ENCODE results near the gene TAS2R50.

TAS2R50 gene

DNA sequence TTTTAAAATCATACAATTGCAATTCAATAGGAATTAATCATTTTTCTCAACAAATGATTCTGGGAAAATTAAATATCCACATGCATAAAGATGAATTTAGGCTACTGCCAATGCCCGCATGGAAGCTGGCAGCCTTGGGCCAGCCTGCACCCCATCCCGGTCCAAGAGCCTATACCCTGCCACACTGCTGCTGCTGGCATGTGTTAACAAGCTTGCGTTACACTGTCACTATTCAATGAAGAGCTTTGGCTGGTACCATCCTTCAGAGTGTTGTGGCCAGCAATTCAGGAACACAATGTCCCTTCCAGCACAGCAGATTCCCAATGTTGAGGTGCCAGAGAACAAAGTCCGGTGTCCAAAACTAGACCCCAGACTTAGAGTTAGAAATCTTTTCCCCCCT, 34.1 kb downstream of the TAS2R50 start:
- H3F3A ChIP-seq (ENCODE audit: control insufficient read depth, insufficient read depth), result no peaks in the 10 kb centered on the region
- H3K9me2 ChIP-seq (replicated peaks; ENCODE audit: control insufficient read depth, low read length), result no peaks in the 10 kb centered on the region
- H3K4me3 ChIP-seq (ENCODE audit: low read length), result no peak overlapping the region
- H3K9me3 ChIP-seq (ENCODE audit: control insufficient read depth, insufficient read depth, low read length), result peaks cover 3% of the 10 kb centered on the region; the same call in 1 of the 2 replicates
- no peaks in the 10 kb centered on the region for H3K36me3 ChIP-seq (ENCODE audit: control insufficient read depth, low read length)
- H3K4me1 ChIP-seq (ENCODE audit: control insufficient read depth, low read length), result no peaks in the 10 kb centered on the region
- TF ChIP-seq, protein P1, sequence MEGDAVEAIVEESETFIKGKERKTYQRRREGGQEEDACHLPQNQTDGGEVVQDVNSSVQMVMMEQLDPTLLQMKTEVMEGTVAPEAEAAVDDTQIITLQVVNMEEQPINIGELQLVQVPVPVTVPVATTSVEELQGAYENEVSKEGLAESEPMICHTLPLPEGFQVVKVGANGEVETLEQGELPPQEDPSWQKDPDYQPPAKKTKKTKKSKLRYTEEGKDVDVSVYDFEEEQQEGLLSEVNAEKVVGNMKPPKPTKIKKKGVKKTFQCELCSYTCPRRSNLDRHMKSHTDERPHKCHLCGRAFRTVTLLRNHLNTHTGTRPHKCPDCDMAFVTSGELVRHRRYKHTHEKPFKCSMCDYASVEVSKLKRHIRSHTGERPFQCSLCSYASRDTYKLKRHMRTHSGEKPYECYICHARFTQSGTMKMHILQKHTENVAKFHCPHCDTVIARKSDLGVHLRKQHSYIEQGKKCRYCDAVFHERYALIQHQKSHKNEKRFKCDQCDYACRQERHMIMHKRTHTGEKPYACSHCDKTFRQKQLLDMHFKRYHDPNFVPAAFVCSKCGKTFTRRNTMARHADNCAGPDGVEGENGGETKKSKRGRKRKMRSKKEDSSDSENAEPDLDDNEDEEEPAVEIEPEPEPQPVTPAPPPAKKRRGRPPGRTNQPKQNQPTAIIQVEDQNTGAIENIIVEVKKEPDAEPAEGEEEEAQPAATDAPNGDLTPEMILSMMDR (IDR thresholded peaks at IDR 0.05; ENCODE audit: low read depth, low read length, poor library complexity, severe bottlenecking), result no peak
- TF ChIP-seq EZH2phosphoT487 (IDR thresholded peaks at IDR 0.05; ENCODE audit: borderline replicate concordance, low read length), result no peak
- H3K27me3 ChIP-seq (ENCODE audit: control insufficient read depth, low read length), result no peaks in the 10 kb centered on the region
- no peaks in the 10 kb centered on the region for H4K20me1 ChIP-seq (ENCODE audit: control insufficient read depth, insufficient read depth, low read depth, low read length)
- no peak overlapping the region for H3K4me2 ChIP-seq (ENCODE audit: low read length)
- H3K79me2 ChIP-seq (ENCODE audit: control insufficient read depth, low read length), result no peaks in the 10 kb centered on the region
- no peak overlapping the region for H3K27ac ChIP-seq (ENCODE audit: low read depth, low read length)

DNA sequence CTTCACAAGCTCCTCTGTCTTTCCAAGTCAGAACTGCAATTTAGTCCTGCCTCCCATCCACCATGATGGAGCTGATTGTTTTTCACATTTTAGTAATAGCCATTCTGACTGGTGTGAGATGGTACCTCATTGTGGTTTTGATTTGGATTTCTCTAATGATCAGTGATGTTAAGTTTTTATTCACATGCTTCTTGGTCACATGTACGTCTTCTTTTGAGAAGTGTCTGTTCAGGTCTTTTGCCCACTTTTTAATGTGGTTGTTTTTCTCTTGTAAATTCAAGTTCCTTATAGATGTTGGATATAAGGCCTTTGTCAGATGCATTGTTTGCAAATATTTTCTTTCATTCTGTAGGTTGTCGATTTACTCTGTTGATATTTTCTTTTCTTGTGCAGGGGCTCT, 43.5 kb downstream of the TAS2R50 start:
- no peaks in the 10 kb centered on the region for H4K20me1 ChIP-seq (ENCODE audit: control insufficient read depth, insufficient read depth, low read depth, low read length)
- H3K4me2 ChIP-seq (ENCODE audit: low read length), result no peak overlapping the region
- H3K27me3 ChIP-seq (ENCODE audit: control insufficient read depth, low read length), result no peaks in the 10 kb centered on the region
- no peaks in the 10 kb centered on the region for H3K9me2 ChIP-seq (replicated peaks; ENCODE audit: control insufficient read depth, low read length)
- no peaks in the 10 kb centered on the region for H3K4me1 ChIP-seq (ENCODE audit: control insufficient read depth, low read length)
- no peaks in the 10 kb centered on the region for H3K9me3 ChIP-seq (ENCODE audit: control insufficient read depth, insufficient read depth, low read length)
- H3K79me2 ChIP-seq (ENCODE audit: control insufficient read depth, low read length), result no peaks in the 10 kb centered on the region
- TF ChIP-seq EZH2phosphoT487 (IDR thresholded peaks at IDR 0.05; ENCODE audit: borderline replicate concordance, low read length), result no peak
- TF ChIP-seq, protein P1 (IDR thresholded peaks at IDR 0.05; ENCODE audit: low read depth, low read length, poor library complexity, severe bottlenecking), result no peak
- H3F3A ChIP-seq (ENCODE audit: control insufficient read depth, insufficient read depth), result no peaks in the 10 kb centered on the region
- no peak overlapping the region for H3K4me3 ChIP-seq (ENCODE audit: low read length)
- no peaks in the 10 kb centered on the region for H3K36me3 ChIP-seq (ENCODE audit: control insufficient read depth, low read length)
- no peak overlapping the region for H3K27ac ChIP-seq (ENCODE audit: low read depth, low read length)

DNA sequence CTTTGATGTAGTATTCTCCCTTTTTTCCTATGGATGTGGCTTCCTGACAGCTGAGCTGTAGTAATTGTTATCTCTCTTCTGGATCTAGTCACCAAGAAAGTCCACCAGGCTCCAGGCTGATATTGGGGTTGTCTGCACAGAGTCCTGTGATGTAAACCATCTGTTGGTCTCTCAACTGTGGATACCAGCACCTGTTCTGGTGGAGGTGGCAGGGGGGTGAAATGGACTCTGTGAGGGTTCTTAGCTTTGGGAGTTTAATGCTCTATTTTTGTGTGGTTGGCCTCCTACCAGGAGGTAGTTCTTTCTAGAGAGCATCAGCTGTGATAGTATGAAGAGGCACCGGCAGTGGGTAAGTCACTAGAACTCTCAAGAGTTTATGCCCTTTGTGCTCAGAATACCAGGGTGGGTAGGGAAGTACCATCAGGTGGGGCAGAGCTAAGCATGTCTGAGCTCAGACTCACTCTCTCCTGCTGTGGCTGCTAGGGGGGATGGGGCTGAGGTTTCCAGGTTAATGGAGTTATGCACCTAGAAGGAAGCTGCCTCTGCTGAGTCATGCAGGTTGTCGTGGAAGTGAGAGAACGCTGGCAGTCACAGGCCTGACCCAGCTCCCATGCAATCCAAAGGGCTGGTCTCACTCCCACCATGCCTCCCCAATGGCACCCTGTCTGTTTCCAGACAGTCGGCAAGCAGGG, 44.6 kb downstream of the TAS2R50 start:
- H3K9me2 ChIP-seq (replicated peaks; ENCODE audit: control insufficient read depth, low read length), result no peaks in the 10 kb centered on the region
- H3K9me3 ChIP-seq (ENCODE audit: control insufficient read depth, insufficient read depth, low read length), result no peaks in the 10 kb centered on the region
- no peaks in the 10 kb centered on the region for H3K27me3 ChIP-seq (ENCODE audit: control insufficient read depth, low read length)
- H3K4me2 ChIP-seq (ENCODE audit: low read length), result no peak overlapping the region
- no peak overlapping the region for H3K27ac ChIP-seq (ENCODE audit: low read depth, low read length)
- H3F3A ChIP-seq (ENCODE audit: control insufficient read depth, insufficient read depth), result no peaks in the 10 kb centered on the region
- no peak overlapping the region for H3K4me3 ChIP-seq (ENCODE audit: low read length)
- H3K36me3 ChIP-seq (ENCODE audit: control insufficient read depth, low read length), result no peaks in the 10 kb centered on the region
- no peaks in the 10 kb centered on the region for H3K4me1 ChIP-seq (ENCODE audit: control insufficient read depth, low read length)
- H3K79me2 ChIP-seq (ENCODE audit: control insufficient read depth, low read length), result no peaks in the 10 kb centered on the region
- TF ChIP-seq EZH2phosphoT487 (IDR thresholded peaks at IDR 0.05; ENCODE audit: borderline replicate concordance, low read length), result no peak
- TF ChIP-seq, protein P1 (IDR thresholded peaks at IDR 0.05; ENCODE audit: low read depth, low read length, poor library complexity, severe bottlenecking), result no peak
- no peaks in the 10 kb centered on the region for H4K20me1 ChIP-seq (ENCODE audit: control insufficient read depth, insufficient read depth, low read depth, low read length)

Measured in DOHH2 (cell line).